Neural crest cell (in vitro differentiated cells): ENCODE data around the gene SPTB. TPM values are rescaled to one million over a fixed set of nuclear protein-coding genes. Genes with fewer than 3 reads are reported as not detected.

Source experiments
- DNase-seq: peaks from one replicate; pipeline ENCODE4 v3.0.0; 2021; ENCODE audit warnings: low read depth, mixed read lengths, low spot score
- H3K27ac Mint-ChIP-seq: one replicate; pipeline ENCODE4 v1.8.0; 2021; ENCODE audit warnings: mild to moderate bottlenecking, mixed read lengths; ENCODE audit not compliant: unreplicated experiment
- H3K27me3 Mint-ChIP-seq: 2 replicates; pipeline ENCODE4 v1.8.0; 2021; ENCODE audit warnings: low read depth, mild to moderate bottlenecking, mixed read lengths
- H3K36me3 Mint-ChIP-seq: 2 replicates; pipeline ENCODE4 v1.8.0; 2021; ENCODE audit warnings: low read depth, mild to moderate bottlenecking, mixed read lengths
- H3K4me1 Mint-ChIP-seq: 2 replicates; pipeline ENCODE4 v1.8.0; 2021; ENCODE audit warnings: mixed read lengths
- H3K4me3 Mint-ChIP-seq: one replicate; pipeline ENCODE4 v1.8.0; 2021; ENCODE audit warnings: mild to moderate bottlenecking, mixed read lengths
- H3K9me3 Mint-ChIP-seq: 2 replicates; pipeline ENCODE4 v1.8.0; 2021; ENCODE audit warnings: mixed read lengths
- CTCF ChIP-seq: fragments of 200-600 bp; sonication (generic); conservative IDR thresholded peaks from 2 replicates; pipeline ENCODE4 v1.5.0; 2021; ENCODE audit warnings: antibody characterized with exemption, mild to moderate bottlenecking
- total RNA-seq: library from RNA; stranded (reverse); gene quantifications from 2 replicates; pipeline ENCODE4 v1.2.1, GENCODE V29; 2021

The SPTB gene
- total RNA-seq, 1 donor from 2014 or later: 0.16 TPM

- Mint-ChIP-seq H3K9me3 (no peaks in the 10 kb centered on the region), H3K4me1 (peaks cover 23% of the 10 kb centered on the region), H3K36me3 (no peaks in the 10 kb centered on the region), H3K27ac (no peak overlapping the region), H3K27me3 (peaks cover 46% of the 10 kb centered on the region), H3K4me3 (no peak overlapping the region)
- no peak for DNase-seq
- TF ChIP-seq CTCF: no peak
These were observed 113.9 kb downstream of the SPTB start for GRCh38 chr14:64765740-64766302.

- TF ChIP-seq CTCF: peak; percentile 91
- peaks cover 23% of the 10 kb centered on the region for H3K4me1 Mint-ChIP-seq
- peak; percentile 83 for DNase-seq
- H3K36me3 Mint-ChIP-seq: no peaks in the 10 kb centered on the region
- no peaks in the 10 kb centered on the region for H3K9me3 Mint-ChIP-seq
- H3K4me3 Mint-ChIP-seq: peak overlapping the region; percentile 73
- peak overlapping the region; percentile 12 for H3K27ac Mint-ChIP-seq
- peaks cover 55% of the 10 kb centered on the region for H3K27me3 Mint-ChIP-seq
These were observed 114.8 kb downstream of the SPTB start for GRCh38 chr14:64764641-64765520.

GRCh38 chr14:64763801-64764621 lies 115.7 kb downstream of the SPTB start:
- H3K4me3 Mint-ChIP-seq: peak overlapping the region; percentile 73
- H3K36me3 Mint-ChIP-seq: no peaks in the 10 kb centered on the region
- H3K9me3 Mint-ChIP-seq: no peaks in the 10 kb centered on the region
- H3K4me1 Mint-ChIP-seq: peaks cover 23% of the 10 kb centered on the region
- no peak overlapping the region for H3K27ac Mint-ChIP-seq
- DNase-seq: no peak
- TF ChIP-seq CTCF: no peak
- peaks cover 59% of the 10 kb centered on the region for H3K27me3 Mint-ChIP-seq

GRCh38 chr14:64763085-64763782 lies 116.5 kb downstream of the SPTB start:
- Mint-ChIP-seq H3K9me3 (no peaks in the 10 kb centered on the region), H3K27ac (no peak overlapping the region), H3K27me3 (peaks cover 64% of the 10 kb centered on the region), H3K4me3 (no peak overlapping the region), H3K4me1 (peaks cover 30% of the 10 kb centered on the region), H3K36me3 (no peaks in the 10 kb centered on the region)
- no peak for TF ChIP-seq CTCF
- no peak for DNase-seq
